H9 (cell line): Measurements from ENCODE around the gene ARAP2. TPM values are rescaled to one million over a fixed set of nuclear protein-coding genes. Genes with fewer than 3 reads are reported as not detected.

Source experiments
- DNase-seq: peaks from one replicate; pipeline ENCODE4 v3.0.0-alpha.2; 2017
- H2AFZ ChIP-seq: one replicate; pipeline ENCODE4 v1.6.1; 2013; ENCODE audit warnings: mild to moderate bottlenecking, low read length, control low read depth, moderate library complexity
- H2AK5ac ChIP-seq: 2 replicates; pipeline ENCODE4 v1.6.1; 2013; ENCODE audit warnings: low read length, control low read depth, mixed read lengths; ENCODE audit not compliant: insufficient read length
- H2BK120ac ChIP-seq: one replicate; pipeline ENCODE4 v1.6.1; 2013; ENCODE audit warnings: low read depth, mild to moderate bottlenecking, low read length, control low read depth, inconsistent platforms; ENCODE audit not compliant: poor library complexity, severe bottlenecking
- H2BK12ac ChIP-seq: 2 replicates; pipeline ENCODE4 v1.6.1; 2013; ENCODE audit warnings: low read length, control low read depth, mixed read lengths, low read depth; ENCODE audit not compliant: insufficient read length
- H2BK15ac ChIP-seq: 2 replicates; pipeline ENCODE4 v1.6.1; 2013; ENCODE audit warnings: low read depth, low read length, control low read depth
- H2BK20ac ChIP-seq: one replicate; pipeline ENCODE4 v1.6.1; 2013; ENCODE audit warnings: low read depth, mild to moderate bottlenecking, low read length, control low read depth, inconsistent platforms; ENCODE audit not compliant: poor library complexity, severe bottlenecking
- H2BK5ac ChIP-seq: 2 replicates; pipeline ENCODE4 v1.6.1; 2013; ENCODE audit warnings: low read length, control low read depth, mixed read lengths; ENCODE audit not compliant: insufficient read length
- H3K14ac ChIP-seq: 2 replicates; pipeline ENCODE4 v1.6.1; 2013; ENCODE audit warnings: low read length, control low read depth; ENCODE audit not compliant: insufficient read depth
- H3K18ac ChIP-seq: 2 replicates; pipeline ENCODE4 v1.6.1; 2013; ENCODE audit warnings: low read depth, mild to moderate bottlenecking, mixed read lengths, low read length, control low read depth; ENCODE audit not compliant: insufficient read length
- H3K23ac ChIP-seq: 2 replicates; pipeline ENCODE4 v1.6.1; 2013; ENCODE audit warnings: low read length, control low read depth, mixed read lengths, low read depth; ENCODE audit not compliant: insufficient read length
- H3K23me2 ChIP-seq: 2 replicates; pipeline ENCODE4 v1.6.1; 2013; ENCODE audit warnings: low read depth, mild to moderate bottlenecking, mixed read lengths, low read length, control low read depth; ENCODE audit not compliant: insufficient read length, poor library complexity, severe bottlenecking
- H3K27ac ChIP-seq: 2 replicates; pipeline ENCODE4 v1.5.1; 2013; ENCODE audit warnings: low read length, control low read depth, mixed read lengths, low read depth; ENCODE audit not compliant: insufficient read length
- H3K27me3 ChIP-seq: 2 replicates; pipeline ENCODE4 v1.6.1; 2013; ENCODE audit warnings: low read length, control low read depth, inconsistent platforms; ENCODE audit not compliant: insufficient read depth
- H3K4ac ChIP-seq: 2 replicates; pipeline ENCODE4 v1.6.1; 2013; ENCODE audit warnings: low read depth, mild to moderate bottlenecking, control low read depth, inconsistent platforms, low read length, moderate library complexity
- H3K4me1 ChIP-seq: 2 replicates; pipeline ENCODE4 v1.6.1; 2013; ENCODE audit warnings: low read length, control low read depth, inconsistent platforms; ENCODE audit not compliant: insufficient read depth
- H3K4me2 ChIP-seq: 2 replicates; pipeline ENCODE4 v1.6.1; 2013; ENCODE audit warnings: low read length, control low read depth, mixed read lengths; ENCODE audit not compliant: insufficient read length, insufficient read depth
- H3K56ac ChIP-seq: 2 replicates; pipeline ENCODE4 v1.6.1; 2013; ENCODE audit warnings: low read depth, mild to moderate bottlenecking, mixed read lengths, low read length, control low read depth; ENCODE audit not compliant: insufficient read length
- H3K79me1 ChIP-seq: 2 replicates; pipeline ENCODE4 v1.6.1; 2013; ENCODE audit warnings: low read depth, mild to moderate bottlenecking, moderate library complexity, low read length, control low read depth, inconsistent platforms; ENCODE audit not compliant: insufficient read depth, poor library complexity, severe bottlenecking
- H3K79me2 ChIP-seq: 2 replicates; pipeline ENCODE4 v1.6.1; 2013; ENCODE audit warnings: low read length, control low read depth, inconsistent platforms; ENCODE audit not compliant: insufficient read depth
- H3K9ac ChIP-seq: 2 replicates; pipeline ENCODE4 v1.6.1; 2013; ENCODE audit warnings: low read length, control low read depth, mixed read lengths; ENCODE audit not compliant: insufficient read length; ENCODE audit errors: extremely low read depth
- H3K9me3 ChIP-seq: one replicate; pipeline ENCODE4 v1.6.1; 2013; ENCODE audit warnings: low read depth, low read length, inconsistent platforms; ENCODE audit not compliant: control insufficient read depth
- H3T11ph ChIP-seq: one replicate; pipeline ENCODE4 v1.6.1; 2013; ENCODE audit warnings: mild to moderate bottlenecking, low read length, control low read depth, inconsistent platforms
- H4K20me1 ChIP-seq: one replicate; pipeline ENCODE4 v1.6.1; 2013; ENCODE audit not compliant: control insufficient read depth, insufficient read length, insufficient read depth
- H4K5ac ChIP-seq: 2 replicates; pipeline ENCODE4 v1.6.1; 2013; ENCODE audit warnings: low read depth, mild to moderate bottlenecking, mixed read lengths, low read length, control low read depth; ENCODE audit not compliant: insufficient read length
- H4K8ac ChIP-seq: replicated peaks from 2 replicates; pipeline ENCODE4 v1.6.1; 2013; ENCODE audit warnings: low read length, control low read depth, mixed read lengths, low read depth; ENCODE audit not compliant: insufficient read length
- H4K91ac ChIP-seq: 2 replicates; pipeline ENCODE4 v1.6.1; 2013; ENCODE audit warnings: low read depth, mild to moderate bottlenecking, moderate library complexity, mixed read lengths, low read length, control low read depth; ENCODE audit not compliant: insufficient read length
- H3K27ac Mint-ChIP-seq, 3 experiments: 2 replicates in 2 of 3; 3 replicates in 1 of 3; pipeline ENCODE4 v1.8.0; 2020 to 2021; ENCODE audit warnings: mixed read lengths in 3 of 3, mild to moderate bottlenecking in 1 of 3, moderate library complexity in 1 of 3
- H3K27me3 Mint-ChIP-seq: 2 replicates; pipeline ENCODE4 v1.8.0; 2021; ENCODE audit warnings: low read depth, mild to moderate bottlenecking, moderate library complexity, mixed read lengths
- H3K36me3 Mint-ChIP-seq, 3 experiments: 2 replicates in 2 of 3; 3 replicates in 1 of 3; pipeline ENCODE4 v1.8.0; 2020 to 2021; ENCODE audit warnings: low read depth in 3 of 3, mixed read lengths in 3 of 3; ENCODE audit not compliant: insufficient read depth in 1 of 3
- H3K4me1 Mint-ChIP-seq, 2 experiments: 2 replicates each; pipeline ENCODE4 v1.8.0; 2020; ENCODE audit warnings: mixed read lengths in 2 of 2
- H3K4me3 Mint-ChIP-seq, 2 experiments: 2 replicates in 1 of 2; 3 replicates in 1 of 2; pipeline ENCODE4 v1.8.0; 2020 to 2021; ENCODE audit warnings: mild to moderate bottlenecking in 2 of 2, mixed read lengths in 2 of 2, moderate library complexity in 1 of 2
- H3K9me3 Mint-ChIP-seq, 2 experiments: 2 replicates in 1 of 2; 3 replicates in 1 of 2; pipeline ENCODE4 v1.8.0; 2020; ENCODE audit warnings: mild to moderate bottlenecking in 2 of 2, mixed read lengths in 2 of 2, moderate library complexity in 1 of 2
- WGBS: extraction: QIAGEN DNeasy Blood & Tissue Kit; methylation state at CpG from one replicate; pipeline ENCODE4 v1.1.7; 2013; ENCODE audit warnings: missing lambda C conversion rate, low lambda C conversion rate, mixed read lengths; ENCODE audit not compliant: insufficient read length; ENCODE audit errors: extremely low coverage; 5-methylcytosine and 5-hydroxymethylcytosine counted together
- total RNA-seq: library from RNA; stranded (reverse); gene quantifications from 2 replicates; pipeline ENCODE4 v1.2.1, GENCODE V29; 2021
- TF ChIP-seq, protein P1 (sequence below): fragments of 200-600 bp; sonication (generic); conservative IDR thresholded peaks from 3 replicates; pipeline ENCODE4 v1.8.0; 2021; ENCODE audit warnings: antibody characterized with exemption, mild to moderate bottlenecking

ARAP2 gene
- total RNA-seq, 1 experiment from 2014 or later = 6.3 TPM

DNA sequence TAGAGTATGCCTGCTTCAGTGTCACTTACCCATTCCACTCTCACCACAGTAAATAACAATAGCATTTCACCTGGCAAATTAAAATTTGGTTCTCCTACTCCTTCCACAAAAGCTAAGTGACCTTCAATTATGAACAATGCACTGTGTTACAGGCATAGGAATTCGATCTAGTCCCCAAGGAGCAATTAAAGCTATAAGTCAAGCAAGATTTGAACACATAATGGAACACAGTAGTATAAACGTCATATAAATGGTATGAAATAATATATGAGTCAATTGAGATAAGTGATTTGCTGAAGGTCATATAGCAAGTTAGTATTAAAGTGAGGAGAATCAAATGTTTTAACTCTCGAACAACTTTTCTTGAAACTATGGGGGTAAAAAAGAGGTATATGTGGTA is 65.8 kb downstream of the ARAP2 start:
- H3K27me3 ChIP-seq = no peaks in the 10 kb centered on the region
- no peaks in the 10 kb centered on the region for H3K23me2 ChIP-seq
- no peak overlapping the region for H4K8ac ChIP-seq
- no peak overlapping the region for H2AFZ ChIP-seq
- no peak overlapping the region for H3K56ac ChIP-seq
- no peak overlapping the region for H3T11ph ChIP-seq
- H3K4me1 ChIP-seq = no peaks in the 10 kb centered on the region
- H4K91ac ChIP-seq = no peak overlapping the region
- no peak overlapping the region for H3K9ac ChIP-seq
- no peaks in the 10 kb centered on the region for H4K20me1 ChIP-seq
- no peaks in the 10 kb centered on the region for H3K9me3 ChIP-seq
- TF ChIP-seq, protein P1, sequence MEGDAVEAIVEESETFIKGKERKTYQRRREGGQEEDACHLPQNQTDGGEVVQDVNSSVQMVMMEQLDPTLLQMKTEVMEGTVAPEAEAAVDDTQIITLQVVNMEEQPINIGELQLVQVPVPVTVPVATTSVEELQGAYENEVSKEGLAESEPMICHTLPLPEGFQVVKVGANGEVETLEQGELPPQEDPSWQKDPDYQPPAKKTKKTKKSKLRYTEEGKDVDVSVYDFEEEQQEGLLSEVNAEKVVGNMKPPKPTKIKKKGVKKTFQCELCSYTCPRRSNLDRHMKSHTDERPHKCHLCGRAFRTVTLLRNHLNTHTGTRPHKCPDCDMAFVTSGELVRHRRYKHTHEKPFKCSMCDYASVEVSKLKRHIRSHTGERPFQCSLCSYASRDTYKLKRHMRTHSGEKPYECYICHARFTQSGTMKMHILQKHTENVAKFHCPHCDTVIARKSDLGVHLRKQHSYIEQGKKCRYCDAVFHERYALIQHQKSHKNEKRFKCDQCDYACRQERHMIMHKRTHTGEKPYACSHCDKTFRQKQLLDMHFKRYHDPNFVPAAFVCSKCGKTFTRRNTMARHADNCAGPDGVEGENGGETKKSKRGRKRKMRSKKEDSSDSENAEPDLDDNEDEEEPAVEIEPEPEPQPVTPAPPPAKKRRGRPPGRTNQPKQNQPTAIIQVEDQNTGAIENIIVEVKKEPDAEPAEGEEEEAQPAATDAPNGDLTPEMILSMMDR = no peak
- no peak overlapping the region for H3K27ac ChIP-seq
- Mint-ChIP-seq H3K9me3 (no peaks in the 10 kb centered on the region), H3K27me3 (no peaks in the 10 kb centered on the region), H3K36me3 (no peaks in the 10 kb centered on the region), H3K4me3 (no peak overlapping the region), H3K4me1 (peaks cover 2 to 7% of the 10 kb centered on the region in 2 experiments; a peak in 3 of 4 replicates), H3K27ac (no peak overlapping the region)
- WGBS = no CpG with 5 or more reads among the region's 3 CpGs
- H3K4ac ChIP-seq = no peak overlapping the region
- no peak overlapping the region for H3K14ac ChIP-seq
- H2AK5ac ChIP-seq = no peak overlapping the region
- H2BK5ac ChIP-seq = no peak overlapping the region
- H3K4me2 ChIP-seq = no peak overlapping the region
- no peaks in the 10 kb centered on the region for H3K79me2 ChIP-seq
- H2BK15ac ChIP-seq = no peak overlapping the region
- H2BK12ac ChIP-seq = no peak overlapping the region
- no peak overlapping the region for H4K5ac ChIP-seq
- DNase-seq = no peak
- no peaks in the 10 kb centered on the region for H3K79me1 ChIP-seq
- no peak overlapping the region for H3K18ac ChIP-seq
- H2BK20ac ChIP-seq = no peak overlapping the region
- H3K23ac ChIP-seq = no peak overlapping the region
- no peak overlapping the region for H2BK120ac ChIP-seq
